GM23338 (cell line): ENCODE measurements around the gene STEAP3. TPM values are rescaled to one million over a fixed set of nuclear protein-coding genes. Genes with fewer than 3 reads are reported as not detected.

ENCODE experiments used
- ATAC-seq: fragments of 200-7000 bp; cut with Tn5 transposase; 3 replicates; pipeline ENCODE4 v1.9.1; 2020
- DNase-seq: peaks from one replicate; pipeline ENCODE4 v3.0.0-alpha.2; 2015; ENCODE audit warnings: low spot score
- H2AFZ ChIP-seq: fragments of 200-600 bp; sonication (generic); 2 replicates; pipeline ENCODE4 v1.8.0; 2016; ENCODE audit warnings: antibody characterized with exemption, mild to moderate bottlenecking, moderate library complexity
- H3F3A ChIP-seq: fragments of 200-600 bp; sonication (generic); replicated peaks from 2 replicates; pipeline ENCODE4 v1.8.0; 2017; ENCODE audit warnings: antibody characterized with exemption, mixed run types, low read depth
- H3K27ac ChIP-seq: fragments of 200-600 bp; sonication (generic); 2 replicates; pipeline ENCODE4 v1.6.1; 2016; ENCODE audit warnings: low read depth
- H3K27me3 ChIP-seq: fragments of 200-600 bp; sonication (generic); 2 replicates; pipeline ENCODE4 v1.8.0; 2016; ENCODE audit warnings: mild to moderate bottlenecking, mixed run types, moderate library complexity; ENCODE audit not compliant: insufficient read depth
- H3K36me3 ChIP-seq: fragments of 200-600 bp; sonication (generic); 2 replicates; pipeline ENCODE4 v1.8.0; 2016; ENCODE audit warnings: mild to moderate bottlenecking; ENCODE audit not compliant: insufficient read depth
- H3K4me1 ChIP-seq: fragments of 200-600 bp; sonication (generic); 2 replicates; pipeline ENCODE4 v1.8.0; 2016; ENCODE audit warnings: mild to moderate bottlenecking, moderate library complexity; ENCODE audit not compliant: insufficient read depth
- H3K4me2 ChIP-seq: fragments of 200-600 bp; sonication (generic); 2 replicates; pipeline ENCODE4 v1.7.1; 2017; ENCODE audit warnings: mixed run types
- H3K4me3 ChIP-seq: fragments of 200-600 bp; sonication (generic); 2 replicates; pipeline ENCODE4 v1.6.1; 2016; ENCODE audit warnings: mixed run types
- H3K79me2 ChIP-seq: fragments of 200-600 bp; sonication (generic); replicated peaks from 2 replicates; pipeline ENCODE4 v1.8.0; 2017; ENCODE audit warnings: mild to moderate bottlenecking; ENCODE audit not compliant: insufficient read depth
- H3K9me2 ChIP-seq: fragments of 200-600 bp; sonication (generic); 2 replicates; pipeline ENCODE4 v1.8.0; 2017; ENCODE audit not compliant: insufficient read depth
- H4K20me1 ChIP-seq: fragments of 200-600 bp; sonication (generic); replicated peaks from 2 replicates; pipeline ENCODE4 v1.8.0; 2017; ENCODE audit warnings: mild to moderate bottlenecking; ENCODE audit not compliant: insufficient read depth
- H3K27ac Mint-ChIP-seq: 2 replicates; pipeline ENCODE4 v1.8.0; 2020; ENCODE audit warnings: inconsistent platforms, mild to moderate bottlenecking, moderate library complexity, mixed read lengths
- H3K27me3 Mint-ChIP-seq: 3 replicates; pipeline ENCODE4 v1.8.0; 2022; ENCODE audit warnings: low read depth, mild to moderate bottlenecking, moderate library complexity, mixed read lengths, inconsistent platforms; ENCODE audit not compliant: insufficient read depth, poor library complexity
- H3K36me3 Mint-ChIP-seq: 3 replicates; pipeline ENCODE4 v1.8.0; 2021; ENCODE audit warnings: low read depth, mild to moderate bottlenecking, inconsistent platforms, moderate library complexity, mixed read lengths
- H3K4me1 Mint-ChIP-seq: 3 replicates; pipeline ENCODE4 v1.8.0; 2020; ENCODE audit warnings: mild to moderate bottlenecking, inconsistent platforms, mixed read lengths
- H3K4me3 Mint-ChIP-seq: 3 replicates; pipeline ENCODE4 v1.8.0; 2021; ENCODE audit warnings: moderate library complexity, mild to moderate bottlenecking, inconsistent platforms, mixed read lengths
- H3K9me3 Mint-ChIP-seq: 3 replicates; pipeline ENCODE4 v1.8.0; 2020; ENCODE audit warnings: moderate library complexity, mild to moderate bottlenecking, inconsistent platforms, mixed read lengths
- CREB1 ChIP-seq: fragments of 250-450 bp; sonication (Bioruptor Pico); IDR thresholded peaks from 2 replicates; pipeline ENCODE4 v1.5.0; 2020; ENCODE audit warnings: low read depth, mild to moderate bottlenecking, moderate library complexity
- CTCF ChIP-seq, 2 experiments: fragments of 200-600 bp in 1 of 2; sonication (generic) in 1 of 2; conservative IDR thresholded peaks; 2 replicates each; pipeline versions ENCODE4 v1.5.1 to v1.6.1; 2016 to 2017; ENCODE audit warnings: antibody characterized with exemption in 2 of 2, low read depth in 2 of 2, mild to moderate bottlenecking in 2 of 2, moderate library complexity in 1 of 2
- EZH2 ChIP-seq: fragments of 200-600 bp; sonication (generic); IDR thresholded peaks from one replicate; pipeline ENCODE4 v1.8.0; 2017; ENCODE audit warnings: antibody characterized with exemption, mild to moderate bottlenecking, low read depth; ENCODE audit not compliant: unreplicated experiment
- EZH2phosphoT487 ChIP-seq: fragments of 200-600 bp; sonication (generic); IDR thresholded peaks from one replicate; pipeline ENCODE4 v1.8.1; 2018; ENCODE audit warnings: antibody characterized with exemption; ENCODE audit not compliant: unreplicated experiment
- NANOG ChIP-seq: IDR thresholded peaks from 2 replicates; pipeline ENCODE4 v1.6.1; 2016; ENCODE audit warnings: antibody characterized with exemption, borderline replicate concordance
- POLR2AphosphoS5 ChIP-seq: IDR thresholded peaks from 2 replicates; pipeline ENCODE4 v1.6.1; 2016; ENCODE audit warnings: antibody characterized with exemption, low read depth
- ZNF331 ChIP-seq: fragments of 250-450 bp; sonication (Bioruptor Pico); IDR thresholded peaks from 2 replicates; pipeline ENCODE4 v1.5.0; 2020; ENCODE audit warnings: low read depth, mild to moderate bottlenecking, moderate library complexity
- ZNF462 ChIP-seq: fragments of 250-450 bp; sonication (Bioruptor Pico); IDR thresholded peaks from 2 replicates; pipeline ENCODE4 v1.5.0; 2020; ENCODE audit warnings: mild to moderate bottlenecking, moderate library complexity
- polyA plus RNA-seq: library from polyadenylated mRNA; unstranded; fragments of >200 nt; fragmentation: Nextera tagmentation; extraction: Ambion mirVana; gene quantifications from 2 replicates; pipeline ENCODE4 v1.2.1, GENCODE V29; 2016
- total RNA-seq: library from RNA; depleted of rRNA; stranded (reverse); fragments of >200 nt; shearing (Covaris generic); gene quantifications from 2 replicates; pipeline ENCODE4 v1.2.3, GENCODE V29; 2014

STEAP3 gene
- total and polyA plus RNA-seq, 2 experiments from 2014 or later = 8.6 to 27.3 TPM

DNA sequence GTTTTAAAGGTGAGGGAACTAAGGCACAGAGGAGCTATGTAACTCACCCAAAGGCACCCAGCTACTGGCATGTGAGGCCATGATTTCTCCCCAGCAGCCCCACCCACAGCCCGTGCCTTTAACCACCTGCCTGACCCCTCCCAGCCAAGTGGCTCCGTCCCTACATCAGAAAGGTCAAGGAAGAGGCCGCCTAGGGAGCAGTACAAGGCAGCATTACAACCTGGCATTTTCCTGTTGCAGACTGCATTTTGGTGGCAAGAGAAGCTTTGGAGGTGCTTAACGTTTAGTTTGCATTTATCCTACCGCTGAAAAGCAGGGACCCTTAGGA, 17.5 kb downstream of the STEAP3 start (continued):
- TF ChIP-seq ZNF462 (CRISPR knock-in tag) = no peak
- TF ChIP-seq EZH2 = no peak
- TF ChIP-seq CREB1 = no peak
- no peak for TF ChIP-seq NANOG
- no peak for TF ChIP-seq POLR2AphosphoS5
- no peak for TF ChIP-seq ZNF331 (CRISPR knock-in tag)
- no peak for TF ChIP-seq EZH2phosphoT487

GRCh38 chr2:119242276-119243119, 18.9 kb downstream of the STEAP3 start:
- no peak overlapping the region for H3K27ac Mint-ChIP-seq
- H3K36me3 ChIP-seq = no peaks in the 10 kb centered on the region
- H4K20me1 ChIP-seq = no peaks in the 10 kb centered on the region; the same call in 1 of the 2 replicates
- H3K27me3 Mint-ChIP-seq = peaks cover 15% of the 10 kb centered on the region
- H3K4me3 Mint-ChIP-seq = no peak overlapping the region
- H3K4me1 ChIP-seq = peaks cover 21% of the 10 kb centered on the region
- no peaks in the 10 kb centered on the region for H3K9me2 ChIP-seq
- peaks cover 28% of the 10 kb centered on the region for H3K4me1 Mint-ChIP-seq
- peaks cover 27% of the 10 kb centered on the region for H3K36me3 Mint-ChIP-seq
- H3K27me3 ChIP-seq = no peaks in the 10 kb centered on the region
- H3K79me2 ChIP-seq = no peaks in the 10 kb centered on the region
- 0 out of 2 replicates have a peak, but pooled peaks cover 3% of the 10 kb centered on the region for H3F3A ChIP-seq
- no peak overlapping the region for H3K27ac ChIP-seq
- no peaks in the 10 kb centered on the region for H3K9me3 Mint-ChIP-seq
- H2AFZ ChIP-seq = no peak overlapping the region
- no peak for TF ChIP-seq ZNF331 (CRISPR knock-in tag)
- no peak for TF ChIP-seq EZH2
- TF ChIP-seq CTCF (conservative IDR thresholded peaks at IDR 0.05; ENCODE audit: low read depth in 2 of 2) = no peak
- no peak for TF ChIP-seq NANOG
- no peak for TF ChIP-seq POLR2AphosphoS5
- H3K4me2 ChIP-seq = no peak overlapping the region
- H3K4me3 ChIP-seq = no peak overlapping the region
- DNase-seq (no peak), ATAC-seq (no peak)
